HG03432 (cell line): ENCODE results near the gene SDHAF3.

ENCODE experiments used
- ATAC-seq: cut with Tn5 transposase; IDR thresholded peaks from one replicate; pipeline ENCODE4 v1.9.1; 2021; ENCODE audit warnings: mild to moderate bottlenecking, moderate library complexity; ENCODE audit not compliant: unreplicated experiment

The SDHAF3 gene

DNA sequence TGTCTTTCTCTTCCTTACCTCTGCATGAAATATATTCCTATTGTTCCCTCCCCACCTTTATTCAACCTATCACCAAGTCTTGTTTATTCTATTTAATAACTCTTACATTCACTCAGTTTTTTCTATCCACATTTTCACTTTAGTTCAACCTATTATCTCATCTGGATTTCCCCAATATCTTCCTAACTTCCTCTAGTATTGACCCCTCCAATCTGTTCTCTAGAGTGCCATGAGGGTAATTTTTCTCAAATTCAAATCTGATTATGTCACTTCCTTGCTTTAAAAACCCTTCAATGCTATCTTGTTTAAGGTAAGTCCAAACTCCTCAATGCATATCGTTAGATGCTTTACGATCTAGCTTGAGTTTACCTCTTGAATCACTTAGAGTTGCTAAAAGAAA is 86.5 kb downstream of the SDHAF3 start:
- ATAC-seq: no peak

- ATAC-seq: no peak
These were observed 87.3 kb downstream of the SDHAF3 start for GRCh38 chr7:97204821-97205220.

- ATAC-seq: no peak
These were observed 98.1 kb downstream of the SDHAF3 start for GRCh38 chr7:97215556-97215955.

DNA sequence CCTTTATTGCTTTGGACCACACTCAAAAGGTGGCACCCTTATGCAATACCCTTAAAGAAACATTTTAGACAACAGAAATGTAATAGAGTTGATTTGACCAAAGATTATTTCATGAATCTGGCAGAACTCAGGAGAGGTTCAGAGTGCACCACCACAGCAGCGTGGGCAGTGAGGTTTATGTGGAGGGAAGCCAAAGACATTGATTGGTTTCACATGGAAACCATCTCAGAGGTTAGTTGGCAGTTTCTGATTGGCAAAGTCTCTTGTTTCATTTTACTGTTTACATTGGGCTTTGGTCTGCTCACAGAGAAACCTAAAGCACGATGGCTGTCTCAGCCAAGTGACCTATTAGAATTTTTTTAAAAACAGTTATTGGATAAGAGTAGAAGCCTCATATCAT is 101.3 kb downstream of the SDHAF3 start:
- no peak for ATAC-seq

GRCh38 chr7:97219237-97219636 is 101.7 kb downstream of the SDHAF3 start:
- ATAC-seq: no peak

- ATAC-seq: no peak
These were observed 106.8 kb downstream of the SDHAF3 start for GRCh38 chr7:97224316-97224715.

DNA sequence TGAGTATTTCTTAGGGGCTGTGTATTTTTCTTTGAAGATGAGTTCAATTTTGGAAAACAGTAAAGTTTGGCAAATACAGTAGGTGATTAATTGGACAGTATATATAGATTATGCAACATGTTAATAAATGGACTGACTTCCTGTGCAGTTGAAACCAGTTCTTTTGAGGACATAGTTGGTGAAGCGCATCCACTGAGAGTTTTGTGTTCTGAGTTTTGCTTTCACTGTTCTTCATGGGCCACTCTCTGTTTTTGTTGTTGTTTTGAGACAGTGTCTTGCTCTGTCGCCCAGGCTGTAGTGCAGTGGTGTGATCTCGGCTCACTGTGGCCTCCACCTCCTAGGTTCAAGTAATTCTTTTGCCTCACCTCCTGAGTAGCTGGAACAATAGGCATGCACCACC is 109.0 kb downstream of the SDHAF3 start:
- ATAC-seq: peak; percentile 94
